SH-SY5Y (cell line): ENCODE results near the gene CASKIN2.

Experiments
- GATA2 ChIP-seq: IDR thresholded peaks from 2 replicates; pipeline ENCODE4 v1.6.1; 2011; ENCODE audit warnings: mild to moderate bottlenecking, low read depth, low read length
- GATA3 ChIP-seq: IDR thresholded peaks from 2 replicates; pipeline ENCODE4 v1.6.1; 2011; ENCODE audit warnings: low read depth, mild to moderate bottlenecking, low read length, moderate library complexity

DNA sequence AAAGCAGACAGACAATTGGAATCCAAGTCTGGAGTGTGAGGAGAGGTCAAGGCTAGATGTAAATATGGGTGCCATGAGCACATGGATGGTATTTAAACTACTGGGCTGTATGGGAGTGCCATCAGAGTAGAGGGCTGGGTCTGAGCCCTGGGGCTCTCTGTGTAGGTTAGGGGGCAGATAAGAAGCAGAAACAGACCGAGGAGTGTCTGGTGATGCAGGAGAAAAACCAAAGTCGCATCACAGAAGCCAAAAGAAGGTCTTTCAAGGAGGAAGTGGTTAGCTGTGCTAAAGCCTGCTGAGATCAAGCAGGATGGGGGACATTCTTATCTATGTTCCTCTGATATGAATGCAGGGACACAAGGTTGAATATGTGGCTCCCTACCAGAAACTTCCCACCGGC is 2.9 kb upstream of the CASKIN2 start:
- TF ChIP-seq GATA2 (no peak), GATA3 (no peak)
